22Rv1 (cell line): ENCODE data around the gene LDB3.

Experiments used
- H3K27ac ChIP-seq: fragments of 450-650 bp; 2 replicates; pipeline ENCODE4 v1.5.1; 2017
- ZFX ChIP-seq: fragments of 450-650 bp; IDR thresholded peaks from 2 replicates; pipeline ENCODE4 v1.6.1; 2017; ENCODE audit warnings: antibody characterized with exemption, borderline replicate concordance
- TF ChIP-seq, protein P1 (sequence below): fragments of 450-650 bp; IDR thresholded peaks from 2 replicates; pipeline ENCODE4 v1.5.1; 2017; ENCODE audit warnings: mild to moderate bottlenecking

The LDB3 gene

DNA sequence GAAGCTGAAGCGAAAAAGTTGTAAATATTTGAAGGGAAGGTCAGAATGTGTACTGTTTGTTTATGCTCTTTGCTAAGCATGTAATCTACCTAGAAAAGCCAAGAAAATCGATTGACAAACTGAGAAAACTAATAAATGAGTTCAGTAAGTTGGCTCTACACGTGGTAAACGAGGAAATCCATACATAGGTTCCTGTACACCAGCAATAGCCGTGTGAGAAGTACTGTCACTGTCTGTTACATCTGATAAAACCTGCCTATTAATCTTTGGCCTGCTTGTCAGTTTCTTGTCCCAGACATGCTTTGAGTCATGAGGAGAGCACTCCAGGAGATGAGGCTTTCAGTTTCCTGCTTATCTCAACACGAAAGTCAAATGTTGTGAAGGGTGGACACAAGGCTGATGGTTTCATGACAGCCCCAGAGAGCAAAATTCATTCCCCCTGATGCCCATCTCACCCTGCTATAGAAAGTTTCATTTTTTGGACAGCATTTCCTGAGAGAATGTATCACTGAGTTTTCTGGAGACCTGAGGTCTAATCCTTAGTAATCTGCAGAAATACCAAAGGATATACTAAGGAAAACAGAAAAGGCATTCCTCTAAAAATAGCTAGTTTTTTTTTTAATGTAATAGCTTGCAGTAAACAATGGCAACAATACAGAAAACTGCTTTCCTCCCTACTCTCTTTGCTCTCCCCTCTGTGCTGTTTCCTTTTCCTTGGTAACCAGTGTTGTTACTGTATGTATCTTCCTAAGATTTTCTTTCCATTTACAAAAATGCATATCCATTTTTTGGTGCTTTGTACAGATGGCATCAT lies 107.0 kb downstream of the LDB3 start:
- H3K27ac ChIP-seq: no peak overlapping the region
- TF ChIP-seq, protein P1, sequence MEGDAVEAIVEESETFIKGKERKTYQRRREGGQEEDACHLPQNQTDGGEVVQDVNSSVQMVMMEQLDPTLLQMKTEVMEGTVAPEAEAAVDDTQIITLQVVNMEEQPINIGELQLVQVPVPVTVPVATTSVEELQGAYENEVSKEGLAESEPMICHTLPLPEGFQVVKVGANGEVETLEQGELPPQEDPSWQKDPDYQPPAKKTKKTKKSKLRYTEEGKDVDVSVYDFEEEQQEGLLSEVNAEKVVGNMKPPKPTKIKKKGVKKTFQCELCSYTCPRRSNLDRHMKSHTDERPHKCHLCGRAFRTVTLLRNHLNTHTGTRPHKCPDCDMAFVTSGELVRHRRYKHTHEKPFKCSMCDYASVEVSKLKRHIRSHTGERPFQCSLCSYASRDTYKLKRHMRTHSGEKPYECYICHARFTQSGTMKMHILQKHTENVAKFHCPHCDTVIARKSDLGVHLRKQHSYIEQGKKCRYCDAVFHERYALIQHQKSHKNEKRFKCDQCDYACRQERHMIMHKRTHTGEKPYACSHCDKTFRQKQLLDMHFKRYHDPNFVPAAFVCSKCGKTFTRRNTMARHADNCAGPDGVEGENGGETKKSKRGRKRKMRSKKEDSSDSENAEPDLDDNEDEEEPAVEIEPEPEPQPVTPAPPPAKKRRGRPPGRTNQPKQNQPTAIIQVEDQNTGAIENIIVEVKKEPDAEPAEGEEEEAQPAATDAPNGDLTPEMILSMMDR: no peak
- no peak for TF ChIP-seq ZFX

DNA sequence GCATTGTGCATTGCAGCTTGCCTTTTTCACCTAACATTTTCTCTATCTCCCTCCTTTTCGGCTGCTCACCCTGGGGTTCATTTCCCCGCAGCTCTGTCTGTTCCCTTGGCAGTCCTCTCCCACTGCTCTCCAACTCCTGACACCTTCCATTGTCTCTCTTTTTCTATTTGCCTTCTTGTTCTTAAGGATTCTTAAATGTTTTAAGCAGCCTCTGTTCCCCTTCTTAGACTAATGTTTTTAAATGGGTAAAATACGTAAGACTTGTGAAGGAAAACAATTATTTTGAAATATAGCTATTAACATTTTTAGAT lies 107.5 kb downstream of the LDB3 start:
- no peak for TF ChIP-seq ZFX
- TF ChIP-seq, protein P1: no peak
- no peak overlapping the region for H3K27ac ChIP-seq

DNA sequence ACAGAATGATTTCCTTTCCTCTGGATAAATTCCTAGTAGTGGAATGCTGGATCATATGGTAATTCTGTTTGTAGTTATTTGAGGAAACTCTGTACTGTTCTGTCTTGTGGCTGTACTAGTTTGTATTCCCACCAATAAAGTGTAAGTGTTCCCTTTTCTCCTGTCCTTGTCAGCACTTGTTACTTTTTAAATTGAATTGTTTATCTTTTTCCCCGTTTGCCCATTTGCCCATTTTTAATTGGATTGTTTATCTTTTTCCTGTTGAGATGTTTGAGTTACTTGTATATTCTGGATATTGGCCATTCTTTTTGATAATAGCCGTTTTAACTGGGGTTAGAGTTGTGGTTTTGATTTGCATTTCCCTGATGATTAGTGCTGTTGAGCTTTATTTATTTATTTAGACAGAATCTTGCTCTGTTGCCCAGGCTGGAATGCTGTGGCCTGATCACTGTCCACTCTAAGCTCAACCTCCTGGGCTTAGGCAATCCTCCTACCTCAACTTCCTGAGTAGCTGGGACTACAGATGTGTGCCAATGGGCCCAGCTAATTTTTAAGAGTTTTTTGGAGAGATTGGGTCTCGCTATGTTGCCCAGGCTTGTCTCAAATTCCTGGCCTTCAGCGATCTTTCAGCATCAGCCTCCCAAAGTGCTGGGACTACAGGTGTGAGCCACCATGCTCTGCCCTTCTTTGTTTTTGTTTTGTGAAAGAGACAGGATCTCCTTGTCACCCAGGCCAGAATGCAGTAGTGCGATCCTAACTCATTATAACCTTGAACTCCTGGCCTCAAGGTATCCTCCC lies 111.1 kb downstream of the LDB3 start:
- H3K27ac ChIP-seq: no peak overlapping the region

DNA sequence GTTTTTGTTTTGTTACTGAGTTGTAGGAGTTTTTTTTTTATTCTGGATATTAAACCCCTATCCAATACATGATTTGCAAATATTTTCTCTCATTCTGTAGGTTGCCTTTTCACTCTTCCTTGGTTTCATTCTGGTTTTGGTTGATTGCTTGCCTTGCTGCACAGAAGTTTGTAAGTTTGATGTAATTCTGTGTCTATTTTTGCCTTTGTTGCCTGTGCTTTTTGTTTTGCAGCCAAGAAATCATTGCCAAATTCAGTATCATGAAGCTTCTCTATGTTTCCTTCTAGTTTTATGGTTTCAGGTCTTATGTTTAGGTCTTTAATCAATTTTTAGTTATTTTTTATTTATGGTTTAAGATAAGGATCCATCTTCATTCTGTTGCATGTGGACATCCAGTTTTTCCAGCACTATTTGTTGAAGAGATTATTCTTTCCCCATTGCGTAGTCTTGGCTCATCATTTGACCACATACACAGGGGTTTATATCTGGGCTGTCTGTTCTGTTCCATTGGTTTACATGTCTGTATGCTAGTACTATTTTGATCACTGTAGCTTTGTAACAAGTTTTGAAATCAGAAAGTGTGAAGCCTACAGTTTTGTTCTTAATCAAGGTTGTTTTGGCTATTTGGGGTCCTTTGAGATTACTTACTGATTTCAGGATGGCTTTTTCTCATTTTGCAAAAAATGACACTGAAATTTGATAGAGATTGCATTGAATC lies 114.5 kb downstream of the LDB3 start:
- no peak overlapping the region for H3K27ac ChIP-seq
- no peak for TF ChIP-seq ZFX
- TF ChIP-seq, protein P1: no peak

More for the DNA sequence above, 111.1 kb downstream of the LDB3 start:
- TF ChIP-seq, protein P1: no peak
- no peak for TF ChIP-seq ZFX

DNA sequence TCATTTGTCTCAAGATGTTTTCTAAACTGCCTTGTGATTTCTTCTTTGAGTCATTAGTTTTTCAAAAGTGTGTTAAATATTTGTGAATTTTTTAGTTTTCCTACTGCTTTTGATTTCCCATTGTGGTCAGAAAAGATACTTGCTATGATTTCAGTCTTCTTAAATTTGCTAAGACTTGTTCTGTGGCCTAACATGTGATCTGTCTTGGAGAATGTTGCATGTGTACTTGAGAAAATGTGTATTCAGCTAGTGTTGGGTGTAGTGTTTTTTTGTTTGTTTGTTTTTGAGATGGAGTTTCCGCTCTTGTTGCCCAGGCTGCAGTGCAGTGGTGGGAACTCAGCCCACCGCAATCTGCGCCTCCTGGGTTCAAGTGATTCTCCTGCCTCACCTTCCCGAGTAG lies 116.7 kb downstream of the LDB3 start:
- TF ChIP-seq ZFX: no peak
- TF ChIP-seq, protein P1: no peak
- H3K27ac ChIP-seq: no peak overlapping the region
